ENCODE data around the gene CELA2A.

- TF ChIP-seq, protein P1, sequence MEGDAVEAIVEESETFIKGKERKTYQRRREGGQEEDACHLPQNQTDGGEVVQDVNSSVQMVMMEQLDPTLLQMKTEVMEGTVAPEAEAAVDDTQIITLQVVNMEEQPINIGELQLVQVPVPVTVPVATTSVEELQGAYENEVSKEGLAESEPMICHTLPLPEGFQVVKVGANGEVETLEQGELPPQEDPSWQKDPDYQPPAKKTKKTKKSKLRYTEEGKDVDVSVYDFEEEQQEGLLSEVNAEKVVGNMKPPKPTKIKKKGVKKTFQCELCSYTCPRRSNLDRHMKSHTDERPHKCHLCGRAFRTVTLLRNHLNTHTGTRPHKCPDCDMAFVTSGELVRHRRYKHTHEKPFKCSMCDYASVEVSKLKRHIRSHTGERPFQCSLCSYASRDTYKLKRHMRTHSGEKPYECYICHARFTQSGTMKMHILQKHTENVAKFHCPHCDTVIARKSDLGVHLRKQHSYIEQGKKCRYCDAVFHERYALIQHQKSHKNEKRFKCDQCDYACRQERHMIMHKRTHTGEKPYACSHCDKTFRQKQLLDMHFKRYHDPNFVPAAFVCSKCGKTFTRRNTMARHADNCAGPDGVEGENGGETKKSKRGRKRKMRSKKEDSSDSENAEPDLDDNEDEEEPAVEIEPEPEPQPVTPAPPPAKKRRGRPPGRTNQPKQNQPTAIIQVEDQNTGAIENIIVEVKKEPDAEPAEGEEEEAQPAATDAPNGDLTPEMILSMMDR (IDR thresholded peaks at IDR 0.05): no peak
- TF ChIP-seq POLR2A (IDR thresholded peaks at IDR 0.05): no peak
Observed at GRCh38 chr1:15488371-15488770, 31.8 kb downstream of the CELA2A start.

Measured in adrenal gland (tissue), 5 donors.